ENCODE measurements around the gene PRIM2.

DNA sequence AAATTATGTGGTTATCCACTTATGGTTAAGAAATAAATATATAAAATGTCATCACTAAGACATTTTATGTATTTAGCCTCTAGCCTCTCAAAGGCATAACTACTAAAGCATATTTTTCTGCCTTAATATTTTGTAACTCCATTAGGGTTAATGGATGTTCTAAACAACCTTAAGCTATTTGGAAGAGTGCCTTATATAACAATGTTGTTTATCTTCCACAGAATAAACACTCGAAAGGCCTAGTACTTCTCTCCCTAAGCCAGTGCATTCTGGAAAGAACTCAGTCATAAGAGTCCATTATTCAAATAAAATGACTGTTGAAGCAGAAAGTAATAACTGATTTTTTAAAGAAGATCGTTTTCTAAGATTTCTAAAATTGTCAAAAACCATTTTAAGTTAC, 15.0 kb upstream of the PRIM2 start:
- TF ChIP-seq PPARA (CRISPR knock-in tag; IDR thresholded peaks at IDR 0.05; ENCODE audit: borderline replicate concordance) (no peak), OSR1 (CRISPR knock-in tag; IDR thresholded peaks at IDR 0.05) (no peak), ZFP30 (CRISPR knock-in tag; IDR thresholded peaks at IDR 0.05) (no peak), ZFP3 (CRISPR knock-in tag; IDR thresholded peaks at IDR 0.05) (no peak), ARNTL (CRISPR knock-in tag; IDR thresholded peaks at IDR 0.05; ENCODE audit: borderline replicate concordance, low read depth) (no peak), ZNF565 (CRISPR knock-in tag; conservative IDR thresholded peaks at IDR 0.05; ENCODE audit: low read depth) (no peak), ESRRG (CRISPR knock-in tag; IDR thresholded peaks at IDR 0.05) (no peak), BACH2 (CRISPR knock-in tag; IDR thresholded peaks at IDR 0.05; ENCODE audit: borderline replicate concordance) (no peak), ZNF70 (CRISPR knock-in tag; IDR thresholded peaks at IDR 0.05) (no peak)
- TF ChIP-seq, protein P1, sequence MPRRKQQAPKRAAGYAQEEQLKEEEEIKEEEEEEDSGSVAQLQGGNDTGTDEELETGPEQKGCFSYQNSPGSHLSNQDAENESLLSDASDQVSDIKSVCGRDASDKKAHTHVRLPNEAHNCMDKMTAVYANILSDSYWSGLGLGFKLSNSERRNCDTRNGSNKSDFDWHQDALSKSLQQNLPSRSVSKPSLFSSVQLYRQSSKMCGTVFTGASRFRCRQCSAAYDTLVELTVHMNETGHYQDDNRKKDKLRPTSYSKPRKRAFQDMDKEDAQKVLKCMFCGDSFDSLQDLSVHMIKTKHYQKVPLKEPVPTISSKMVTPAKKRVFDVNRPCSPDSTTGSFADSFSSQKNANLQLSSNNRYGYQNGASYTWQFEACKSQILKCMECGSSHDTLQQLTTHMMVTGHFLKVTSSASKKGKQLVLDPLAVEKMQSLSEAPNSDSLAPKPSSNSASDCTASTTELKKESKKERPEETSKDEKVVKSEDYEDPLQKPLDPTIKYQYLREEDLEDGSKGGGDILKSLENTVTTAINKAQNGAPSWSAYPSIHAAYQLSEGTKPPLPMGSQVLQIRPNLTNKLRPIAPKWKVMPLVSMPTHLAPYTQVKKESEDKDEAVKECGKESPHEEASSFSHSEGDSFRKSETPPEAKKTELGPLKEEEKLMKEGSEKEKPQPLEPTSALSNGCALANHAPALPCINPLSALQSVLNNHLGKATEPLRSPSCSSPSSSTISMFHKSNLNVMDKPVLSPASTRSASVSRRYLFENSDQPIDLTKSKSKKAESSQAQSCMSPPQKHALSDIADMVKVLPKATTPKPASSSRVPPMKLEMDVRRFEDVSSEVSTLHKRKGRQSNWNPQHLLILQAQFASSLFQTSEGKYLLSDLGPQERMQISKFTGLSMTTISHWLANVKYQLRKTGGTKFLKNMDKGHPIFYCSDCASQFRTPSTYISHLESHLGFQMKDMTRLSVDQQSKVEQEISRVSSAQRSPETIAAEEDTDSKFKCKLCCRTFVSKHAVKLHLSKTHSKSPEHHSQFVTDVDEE (CRISPR knock-in tag; IDR thresholded peaks at IDR 0.05): no peak
- TF ChIP-seq, protein P2, sequence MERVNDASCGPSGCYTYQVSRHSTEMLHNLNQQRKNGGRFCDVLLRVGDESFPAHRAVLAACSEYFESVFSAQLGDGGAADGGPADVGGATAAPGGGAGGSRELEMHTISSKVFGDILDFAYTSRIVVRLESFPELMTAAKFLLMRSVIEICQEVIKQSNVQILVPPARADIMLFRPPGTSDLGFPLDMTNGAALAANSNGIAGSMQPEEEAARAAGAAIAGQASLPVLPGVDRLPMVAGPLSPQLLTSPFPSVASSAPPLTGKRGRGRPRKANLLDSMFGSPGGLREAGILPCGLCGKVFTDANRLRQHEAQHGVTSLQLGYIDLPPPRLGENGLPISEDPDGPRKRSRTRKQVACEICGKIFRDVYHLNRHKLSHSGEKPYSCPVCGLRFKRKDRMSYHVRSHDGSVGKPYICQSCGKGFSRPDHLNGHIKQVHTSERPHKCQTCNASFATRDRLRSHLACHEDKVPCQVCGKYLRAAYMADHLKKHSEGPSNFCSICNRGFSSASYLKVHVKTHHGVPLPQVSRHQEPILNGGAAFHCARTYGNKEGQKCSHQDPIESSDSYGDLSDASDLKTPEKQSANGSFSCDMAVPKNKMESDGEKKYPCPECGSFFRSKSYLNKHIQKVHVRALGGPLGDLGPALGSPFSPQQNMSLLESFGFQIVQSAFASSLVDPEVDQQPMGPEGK (CRISPR knock-in tag; IDR thresholded peaks at IDR 0.05; ENCODE audit: borderline replicate concordance): no peak
- TF ChIP-seq, protein P3, sequence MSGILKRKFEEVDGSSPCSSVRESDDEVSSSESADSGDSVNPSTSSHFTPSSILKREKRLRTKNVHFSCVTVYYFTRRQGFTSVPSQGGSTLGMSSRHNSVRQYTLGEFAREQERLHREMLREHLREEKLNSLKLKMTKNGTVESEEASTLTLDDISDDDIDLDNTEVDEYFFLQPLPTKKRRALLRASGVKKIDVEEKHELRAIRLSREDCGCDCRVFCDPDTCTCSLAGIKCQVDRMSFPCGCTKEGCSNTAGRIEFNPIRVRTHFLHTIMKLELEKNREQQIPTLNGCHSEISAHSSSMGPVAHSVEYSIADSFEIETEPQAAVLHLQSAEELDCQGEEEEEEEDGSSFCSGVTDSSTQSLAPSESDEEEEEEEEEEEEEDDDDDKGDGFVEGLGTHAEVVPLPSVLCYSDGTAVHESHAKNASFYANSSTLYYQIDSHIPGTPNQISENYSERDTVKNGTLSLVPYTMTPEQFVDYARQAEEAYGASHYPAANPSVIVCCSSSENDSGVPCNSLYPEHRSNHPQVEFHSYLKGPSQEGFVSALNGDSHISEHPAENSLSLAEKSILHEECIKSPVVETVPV (CRISPR knock-in tag; IDR thresholded peaks at IDR 0.05): no peak
